NCI-H1436 (cell line): ENCODE data around the gene DYNC1LI1.
"Not testable (repeated sequence)": the region's sequence is repeated elsewhere in the genome, so short reads cannot be mapped to it uniquely, and the experiment has no call there.

Experiments used
- DNase-seq: peaks from one replicate; lab custom pipeline; 2025; lab: John Stamatoyannopoulos, UW

The DYNC1LI1 gene

DNA sequence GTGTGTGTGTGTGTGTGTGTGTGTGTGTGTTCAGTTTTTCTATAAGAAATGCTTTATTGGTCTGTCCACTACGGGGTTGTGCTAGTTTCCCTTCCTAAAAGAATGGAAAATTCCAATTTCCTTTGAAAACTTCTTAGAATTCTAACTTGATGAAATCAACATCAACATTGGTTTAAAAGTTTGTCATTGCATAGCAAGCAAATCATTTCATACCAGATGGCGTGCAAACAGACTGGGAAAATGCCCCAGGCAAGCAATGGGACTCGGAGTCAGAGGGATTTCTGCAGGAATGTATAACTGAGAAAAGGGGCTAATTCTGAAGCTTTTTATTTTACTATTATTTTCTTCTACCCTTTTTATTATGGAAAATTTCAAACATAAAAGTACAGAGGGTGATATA, 13.1 kb upstream of the DYNC1LI1 start:
- no peak for DNase-seq

GRCh38 chr3:32578669-32579068, 8.0 kb upstream of the DYNC1LI1 start:
- DNase-seq, result not testable (repeated sequence)

- DNase-seq, result no peak
Observed at GRCh38 chr3:32577581-32578556, 7.2 kb upstream of the DYNC1LI1 start.

- no peak for DNase-seq
Observed at GRCh38 chr3:32577174-32577573, 6.5 kb upstream of the DYNC1LI1 start.

- no peak for DNase-seq
Observed at GRCh38 chr3:32575451-32576113, 4.9 kb upstream of the DYNC1LI1 start.

DNA sequence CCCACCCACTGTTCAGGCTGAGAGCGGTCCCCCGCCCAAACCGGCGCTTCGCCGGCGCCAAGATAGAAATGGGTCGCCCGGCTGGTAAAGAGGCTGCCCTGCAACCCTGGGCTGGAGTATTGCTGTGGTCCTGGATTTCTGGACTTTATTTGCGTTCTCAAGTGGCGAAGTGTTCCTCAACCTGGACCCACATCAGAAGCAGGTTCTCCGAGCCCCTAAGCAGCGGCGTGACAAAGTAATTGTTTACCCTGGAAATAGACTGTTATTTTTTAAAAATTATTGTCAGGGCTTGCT, 481 bp upstream of the DYNC1LI1 start:
- no peak for DNase-seq

GRCh38 chr3:32569540-32570420, 878 bp downstream of the DYNC1LI1 start:
- DNase-seq, result peak; percentile 9

GRCh38 chr3:32568953-32569352, 1.7 kb downstream of the DYNC1LI1 start:
- no peak for DNase-seq

GRCh38 chr3:32564195-32564594, 6.5 kb downstream of the DYNC1LI1 start:
- DNase-seq, result no peak

GRCh38 chr3:32562640-32563039, 8.0 kb downstream of the DYNC1LI1 start:
- DNase-seq, result no peak

DNA sequence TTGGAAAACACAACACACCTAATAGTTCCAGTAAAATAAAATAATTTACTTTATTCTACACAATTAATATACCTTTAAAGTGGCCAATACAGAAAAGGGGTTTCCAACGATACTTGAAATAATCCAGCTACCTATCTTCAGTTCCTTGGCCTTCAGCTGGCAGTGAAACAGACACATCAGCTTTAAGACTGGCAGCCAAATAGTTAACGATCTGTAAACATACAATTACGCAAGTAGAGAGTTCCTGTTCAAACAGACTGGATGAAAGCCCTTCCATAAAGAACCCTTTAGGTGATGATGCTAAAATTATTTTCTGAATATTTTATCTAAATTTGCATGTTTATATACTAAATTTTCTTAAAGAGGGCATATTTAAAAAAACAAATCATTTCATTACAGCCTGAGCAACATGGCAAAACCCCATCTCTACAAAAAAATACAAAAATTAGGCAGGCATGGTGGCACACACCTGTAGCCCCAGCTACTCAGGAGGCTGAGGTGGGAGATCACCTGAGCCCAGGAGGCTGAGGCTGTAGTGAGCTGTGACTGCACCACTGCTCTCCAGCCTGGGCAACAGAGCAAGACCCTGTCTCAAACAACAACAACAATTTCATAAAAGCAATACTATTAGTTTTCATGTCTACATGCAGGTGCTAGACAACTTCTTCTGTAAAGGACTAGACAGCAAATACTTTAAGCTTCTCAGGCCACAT, 12.9 kb downstream of the DYNC1LI1 start:
- DNase-seq, result peak; percentile 30

DNA sequence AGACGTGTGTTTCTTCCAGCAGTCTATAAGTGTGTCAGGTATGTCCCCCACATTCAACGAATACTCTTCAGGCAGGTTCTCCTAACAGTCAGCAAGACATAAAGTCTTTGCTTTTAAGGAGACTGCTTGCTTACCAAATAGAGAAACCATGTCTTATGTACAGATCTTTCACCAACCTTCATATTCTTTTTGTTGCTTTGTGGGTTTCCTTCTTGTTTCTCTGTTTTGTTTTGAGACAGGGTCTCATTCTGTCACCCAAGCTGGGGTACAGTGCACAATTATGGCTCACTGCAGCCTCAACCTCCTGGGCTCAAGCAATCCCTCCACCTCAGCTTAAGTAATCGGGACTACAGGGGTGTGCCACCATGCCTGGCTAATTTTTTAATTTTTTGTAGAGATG, 14.3 kb downstream of the DYNC1LI1 start:
- no peak for DNase-seq

DNA sequence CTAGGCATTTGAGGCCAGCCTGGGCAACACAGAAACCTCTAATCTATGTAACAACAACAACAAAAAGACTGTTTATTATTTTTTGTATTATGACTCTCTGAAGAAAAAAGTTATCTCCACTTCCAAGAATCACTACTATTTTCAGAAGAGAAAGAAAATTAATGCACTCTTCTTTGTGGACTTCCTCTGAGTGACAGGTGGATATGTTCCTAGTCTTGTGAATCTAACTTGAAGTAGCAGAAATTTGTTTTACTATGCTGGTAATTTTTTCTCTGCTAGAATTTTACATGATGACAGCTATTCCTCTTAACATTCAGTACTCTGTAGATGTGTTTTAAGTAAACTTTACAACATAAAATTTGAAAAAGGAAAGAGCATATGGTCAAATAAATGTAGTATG, 16.7 kb downstream of the DYNC1LI1 start:
- DNase-seq, result no peak

- no peak for DNase-seq
Observed at GRCh38 chr3:32553459-32553858, 17.2 kb downstream of the DYNC1LI1 start.

GRCh38 chr3:32552013-32552412, 18.6 kb downstream of the DYNC1LI1 start:
- no peak for DNase-seq

- DNase-seq, result no peak
Observed at GRCh38 chr3:32551496-32551895, 19.2 kb downstream of the DYNC1LI1 start.

DNA sequence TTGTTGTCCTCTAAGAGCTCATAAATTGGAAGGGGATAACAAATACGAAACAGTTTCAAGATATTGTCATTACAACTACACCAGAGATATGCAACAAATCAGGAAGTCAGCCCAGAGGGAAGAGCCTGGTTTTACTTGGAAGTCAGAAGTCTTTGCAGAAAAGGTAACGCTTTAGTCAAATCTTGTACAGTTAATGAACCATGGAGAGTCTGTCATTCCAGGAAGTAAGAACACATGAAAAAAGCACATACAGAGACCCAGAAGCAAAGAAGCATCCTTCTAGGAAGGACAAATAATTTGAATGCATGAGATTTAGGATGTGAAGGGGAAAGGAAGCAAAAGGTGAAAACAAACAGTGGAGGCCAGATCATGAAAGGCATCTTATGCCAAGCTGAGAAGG, 19.6 kb downstream of the DYNC1LI1 start:
- no peak for DNase-seq

GRCh38 chr3:32545305-32545704, 25.4 kb downstream of the DYNC1LI1 start:
- no peak for DNase-seq

- DNase-seq, result no peak
Observed at GRCh38 chr3:32544894-32545293, 25.8 kb downstream of the DYNC1LI1 start.

DNA sequence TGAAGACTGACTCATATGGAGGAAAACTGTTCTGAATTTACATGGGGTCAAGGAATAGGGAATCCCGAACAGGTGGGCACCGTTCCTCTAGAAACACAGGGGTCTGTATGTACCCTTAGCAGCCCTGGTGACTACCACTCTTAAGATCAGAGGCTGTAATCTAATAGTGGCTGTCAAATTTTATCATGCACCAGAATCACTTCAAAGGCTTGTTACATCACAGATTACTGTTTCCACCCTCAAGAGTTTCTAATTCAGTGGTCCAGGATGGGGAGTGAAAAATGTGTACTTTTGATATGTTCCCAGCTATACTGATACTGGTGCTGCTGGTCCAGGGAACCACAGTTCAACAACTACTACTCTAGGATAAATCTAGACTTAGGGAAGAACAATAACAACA, 27.9 kb downstream of the DYNC1LI1 start:
- no peak for DNase-seq

DNA sequence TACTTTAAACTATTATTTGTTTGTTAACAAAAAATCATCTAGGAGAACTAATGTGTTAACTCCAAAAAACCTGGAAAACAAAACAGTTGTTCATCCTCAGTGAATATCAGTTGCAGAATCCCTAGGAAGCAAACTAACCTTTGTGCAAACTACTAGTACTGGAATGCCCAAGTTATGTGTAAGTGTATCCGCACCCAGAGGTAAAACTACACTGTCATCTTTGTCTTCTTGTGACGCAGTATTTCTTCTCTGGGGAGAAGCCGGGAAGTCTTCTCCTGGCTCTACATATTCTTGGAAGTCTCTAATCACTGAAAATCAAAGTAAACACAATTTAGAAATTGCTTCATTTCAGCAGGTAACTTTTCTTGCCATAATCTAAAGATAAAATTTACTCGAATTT, 29.8 kb downstream of the DYNC1LI1 start:
- no peak for DNase-seq

DNA sequence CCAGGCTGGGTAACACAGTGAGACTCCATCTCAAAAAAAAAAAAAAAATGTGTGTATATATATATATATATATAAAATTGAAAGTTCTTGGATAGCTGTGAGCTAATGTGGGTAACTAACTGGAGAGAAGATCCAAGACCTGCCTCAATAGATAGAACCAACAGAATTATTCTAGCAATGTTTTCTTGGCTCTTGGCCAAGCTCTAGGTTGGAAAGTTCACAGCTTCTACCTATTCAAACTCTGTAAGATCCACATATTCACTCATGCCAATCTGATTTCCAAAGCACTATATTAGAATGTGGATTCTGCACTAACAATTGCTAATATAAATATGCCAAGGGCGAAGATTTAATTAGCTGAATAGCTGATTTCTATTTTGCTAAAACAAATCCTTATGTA, 38.2 kb downstream of the DYNC1LI1 start:
- DNase-seq, result no peak
